Measurements from ENCODE around the gene GRHL3. TPM values are rescaled to one million over a fixed set of nuclear protein-coding genes. Genes with fewer than 3 reads are reported as not detected.

Gene GRHL3
- total RNA-seq, 1 donor from 2014 or later = 2.1 TPM

DNA sequence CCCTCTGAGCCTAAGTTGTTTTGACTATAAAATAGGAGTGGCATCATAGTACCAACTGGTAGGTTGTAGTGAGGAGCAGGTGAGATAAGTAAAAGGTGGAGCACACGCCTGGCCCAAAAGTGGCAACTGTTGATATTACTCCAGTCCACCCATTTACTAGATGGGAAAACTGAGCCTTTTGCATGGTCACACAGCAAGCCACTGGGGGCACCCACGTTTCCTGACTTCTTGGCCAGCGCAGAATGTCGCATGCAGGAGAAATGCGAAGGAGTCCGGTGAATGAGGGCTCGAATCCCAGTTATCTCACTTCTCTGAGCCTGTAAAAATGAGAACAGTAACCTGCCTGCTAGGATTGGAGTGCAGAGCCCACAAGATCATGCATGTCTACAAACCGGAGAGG, 20.8 kb downstream of the GRHL3 start:
- TF ChIP-seq CTCF (IDR thresholded peaks at IDR 0.05; ENCODE audit: unreplicated experiment) = no peak
- Mint-ChIP-seq H3K4me3 (ENCODE audit: unreplicated experiment) (no peak overlapping the region), H3K27ac (ENCODE audit: unreplicated experiment) (no peak overlapping the region), H3K36me3 (ENCODE audit: low read depth, unreplicated experiment) (no peaks in the 10 kb centered on the region), H3K27me3 (ENCODE audit: unreplicated experiment) (peaks cover 6% of the 10 kb centered on the region), H3K9me3 (ENCODE audit: unreplicated experiment) (no peaks in the 10 kb centered on the region), H3K4me1 (ENCODE audit: unreplicated experiment) (peaks cover 27% of the 10 kb centered on the region)
- DNase-seq (ENCODE audit: low spot score) = no peak

- no peak overlapping the region for H3K27ac Mint-ChIP-seq (ENCODE audit: unreplicated experiment)
- H3K27me3 Mint-ChIP-seq (ENCODE audit: unreplicated experiment) = peaks cover 6% of the 10 kb centered on the region
- no peaks in the 10 kb centered on the region for H3K9me3 Mint-ChIP-seq (ENCODE audit: unreplicated experiment)
- H3K4me1 Mint-ChIP-seq (ENCODE audit: unreplicated experiment) = peaks cover 27% of the 10 kb centered on the region
- no peak for DNase-seq (ENCODE audit: low spot score)
- no peak for TF ChIP-seq CTCF (IDR thresholded peaks at IDR 0.05; ENCODE audit: unreplicated experiment)
- no peak overlapping the region for H3K4me3 Mint-ChIP-seq (ENCODE audit: unreplicated experiment)
- H3K36me3 Mint-ChIP-seq (ENCODE audit: low read depth, unreplicated experiment) = no peaks in the 10 kb centered on the region
Measured at GRCh38 chr1:24340770-24341169, 21.6 kb downstream of the GRHL3 start.

DNA sequence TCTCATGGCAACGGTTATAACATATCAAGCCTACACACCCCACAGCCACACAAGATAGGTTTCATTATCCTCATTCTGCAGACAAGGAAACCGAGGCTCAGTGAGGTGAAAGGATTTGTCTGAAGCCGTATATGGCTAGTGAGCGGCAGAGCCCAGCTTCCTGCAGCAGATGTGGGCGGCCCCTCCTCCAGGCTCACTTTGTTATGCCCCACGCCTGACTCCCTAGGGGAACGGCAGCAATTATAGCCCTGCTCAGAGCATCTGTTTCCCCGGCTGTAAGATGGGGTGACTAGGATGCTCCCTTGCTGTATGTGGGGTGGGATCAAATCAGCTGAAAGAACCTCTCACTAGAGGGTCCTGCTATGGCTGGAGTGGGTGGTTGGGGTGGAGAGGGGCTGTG, 22.1 kb downstream of the GRHL3 start:
- Mint-ChIP-seq H3K4me1 (ENCODE audit: unreplicated experiment) (peaks cover 27% of the 10 kb centered on the region), H3K36me3 (ENCODE audit: low read depth, unreplicated experiment) (no peaks in the 10 kb centered on the region), H3K4me3 (ENCODE audit: unreplicated experiment) (no peak overlapping the region), H3K27me3 (ENCODE audit: unreplicated experiment) (peaks cover 6% of the 10 kb centered on the region), H3K9me3 (ENCODE audit: unreplicated experiment) (no peaks in the 10 kb centered on the region), H3K27ac (ENCODE audit: unreplicated experiment) (no peak overlapping the region)
- TF ChIP-seq CTCF (IDR thresholded peaks at IDR 0.05; ENCODE audit: unreplicated experiment) = no peak
- no peak for DNase-seq (ENCODE audit: low spot score)

- no peak for TF ChIP-seq CTCF (IDR thresholded peaks at IDR 0.05; ENCODE audit: unreplicated experiment)
- peaks cover 6% of the 10 kb centered on the region for H3K27me3 Mint-ChIP-seq (ENCODE audit: unreplicated experiment)
- no peaks in the 10 kb centered on the region for H3K36me3 Mint-ChIP-seq (ENCODE audit: low read depth, unreplicated experiment)
- H3K27ac Mint-ChIP-seq (ENCODE audit: unreplicated experiment) = no peak overlapping the region
- no peak for DNase-seq (ENCODE audit: low spot score)
- peaks cover 15% of the 10 kb centered on the region for H3K4me1 Mint-ChIP-seq (ENCODE audit: unreplicated experiment)
- no peaks in the 10 kb centered on the region for H3K9me3 Mint-ChIP-seq (ENCODE audit: unreplicated experiment)
- H3K4me3 Mint-ChIP-seq (ENCODE audit: unreplicated experiment) = no peak overlapping the region
Measured at GRCh38 chr1:24343412-24344089, 24.4 kb downstream of the GRHL3 start.

DNA sequence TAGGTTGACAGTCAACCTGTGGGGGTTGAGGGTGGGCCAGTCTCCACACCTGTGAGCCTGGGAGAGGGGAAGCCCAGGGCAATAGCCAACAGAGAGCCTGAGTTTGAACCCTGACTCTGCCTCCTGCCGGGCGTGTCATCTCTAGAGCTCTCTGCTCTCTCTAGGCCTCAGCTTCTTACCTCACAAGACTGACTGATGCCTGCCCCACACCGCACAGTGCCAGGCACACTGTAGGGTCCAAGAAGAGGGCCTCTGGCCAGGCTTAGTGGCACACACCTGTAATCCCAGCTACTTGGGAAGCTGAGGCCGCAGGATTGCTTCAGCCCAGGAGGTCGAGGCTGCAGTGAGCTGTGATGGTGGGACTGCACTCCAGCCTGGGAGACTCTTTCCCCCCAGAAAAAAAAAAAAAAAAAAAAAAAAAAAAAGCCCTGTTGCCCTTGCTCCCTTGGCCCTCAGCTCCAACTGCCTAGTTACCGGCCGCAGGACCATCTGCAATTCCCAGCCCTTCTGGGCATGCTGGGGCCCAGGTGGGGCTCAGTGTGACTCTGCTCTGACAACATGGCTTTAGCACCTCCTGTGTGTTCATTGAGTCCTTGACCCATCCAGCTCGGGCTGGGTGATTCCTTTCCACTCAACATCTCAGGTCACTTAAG, 25.1 kb downstream of the GRHL3 start:
- peaks cover 6% of the 10 kb centered on the region for H3K27me3 Mint-ChIP-seq (ENCODE audit: unreplicated experiment)
- no peaks in the 10 kb centered on the region for H3K9me3 Mint-ChIP-seq (ENCODE audit: unreplicated experiment)
- no peaks in the 10 kb centered on the region for H3K36me3 Mint-ChIP-seq (ENCODE audit: low read depth, unreplicated experiment)
- no peak for TF ChIP-seq CTCF (IDR thresholded peaks at IDR 0.05; ENCODE audit: unreplicated experiment)
- H3K4me1 Mint-ChIP-seq (ENCODE audit: unreplicated experiment) = peaks cover 15% of the 10 kb centered on the region
- no peak overlapping the region for H3K4me3 Mint-ChIP-seq (ENCODE audit: unreplicated experiment)
- no peak for DNase-seq (ENCODE audit: low spot score)
- H3K27ac Mint-ChIP-seq (ENCODE audit: unreplicated experiment) = no peak overlapping the region
